GM18499 (cell line): ENCODE results near the gene ARID1B.

Experiments
- ATAC-seq: cut with Tn5 transposase; IDR thresholded peaks from one replicate; pipeline ENCODE4 v1.9.1; 2021; ENCODE audit warnings: moderate number of reproducible peaks; ENCODE audit not compliant: insufficient read depth, unreplicated experiment

ARID1B gene

GRCh38 chr6:156953127-156953478, 175.9 kb downstream of the ARID1B start:
- ATAC-seq: no peak

GRCh38 chr6:156953479-156954146, 176.4 kb downstream of the ARID1B start:
- ATAC-seq: no peak

- no peak for ATAC-seq
Observed at GRCh38 chr6:156954191-156954590, 177.0 kb downstream of the ARID1B start.

- ATAC-seq: no peak
Observed at GRCh38 chr6:156954816-156955215, 177.6 kb downstream of the ARID1B start.

- no peak for ATAC-seq
Observed at GRCh38 chr6:156955494-156956183, 178.5 kb downstream of the ARID1B start.

- ATAC-seq: no peak
Observed at GRCh38 chr6:156956286-156956685, 179.1 kb downstream of the ARID1B start.

GRCh38 chr6:156957931-156958547, 180.9 kb downstream of the ARID1B start:
- ATAC-seq: no peak

GRCh38 chr6:156960525-156960924, 183.3 kb downstream of the ARID1B start:
- no peak for ATAC-seq

GRCh38 chr6:156961282-156961892, 184.2 kb downstream of the ARID1B start:
- no peak for ATAC-seq

- ATAC-seq: no peak
Observed at GRCh38 chr6:156963712-156964700, 186.8 kb downstream of the ARID1B start.

- ATAC-seq: no peak
Observed at GRCh38 chr6:156967852-156968251, 190.7 kb downstream of the ARID1B start.

GRCh38 chr6:156969233-156969632, 192.1 kb downstream of the ARID1B start:
- no peak for ATAC-seq

GRCh38 chr6:156970595-156971112, 193.5 kb downstream of the ARID1B start:
- no peak for ATAC-seq

GRCh38 chr6:156971153-156971885, 194.1 kb downstream of the ARID1B start:
- no peak for ATAC-seq

- no peak for ATAC-seq
Observed at GRCh38 chr6:156972145-156972544, 195.0 kb downstream of the ARID1B start.

- ATAC-seq: no peak
Observed at GRCh38 chr6:156974830-156975261, 197.7 kb downstream of the ARID1B start.

- ATAC-seq: no peak
Observed at GRCh38 chr6:156975414-156975813, 198.2 kb downstream of the ARID1B start.

GRCh38 chr6:156976216-156977127, 199.3 kb downstream of the ARID1B start:
- ATAC-seq: no peak
